Activated naive CD4-positive, alpha-beta T cell treated with Interleukin-2 at 50 U/mL for 16 hours (primary cell): Measurements from ENCODE around the gene LY6G5B.
A peak's percentile ranks its signal among the peaks of the same experiment; 100 is the strongest.

Source experiments
- DNase-seq: peaks from one replicate; pipeline ENCODE4 v3.0.0-alpha.2; 2020

The LY6G5B gene

DNA sequence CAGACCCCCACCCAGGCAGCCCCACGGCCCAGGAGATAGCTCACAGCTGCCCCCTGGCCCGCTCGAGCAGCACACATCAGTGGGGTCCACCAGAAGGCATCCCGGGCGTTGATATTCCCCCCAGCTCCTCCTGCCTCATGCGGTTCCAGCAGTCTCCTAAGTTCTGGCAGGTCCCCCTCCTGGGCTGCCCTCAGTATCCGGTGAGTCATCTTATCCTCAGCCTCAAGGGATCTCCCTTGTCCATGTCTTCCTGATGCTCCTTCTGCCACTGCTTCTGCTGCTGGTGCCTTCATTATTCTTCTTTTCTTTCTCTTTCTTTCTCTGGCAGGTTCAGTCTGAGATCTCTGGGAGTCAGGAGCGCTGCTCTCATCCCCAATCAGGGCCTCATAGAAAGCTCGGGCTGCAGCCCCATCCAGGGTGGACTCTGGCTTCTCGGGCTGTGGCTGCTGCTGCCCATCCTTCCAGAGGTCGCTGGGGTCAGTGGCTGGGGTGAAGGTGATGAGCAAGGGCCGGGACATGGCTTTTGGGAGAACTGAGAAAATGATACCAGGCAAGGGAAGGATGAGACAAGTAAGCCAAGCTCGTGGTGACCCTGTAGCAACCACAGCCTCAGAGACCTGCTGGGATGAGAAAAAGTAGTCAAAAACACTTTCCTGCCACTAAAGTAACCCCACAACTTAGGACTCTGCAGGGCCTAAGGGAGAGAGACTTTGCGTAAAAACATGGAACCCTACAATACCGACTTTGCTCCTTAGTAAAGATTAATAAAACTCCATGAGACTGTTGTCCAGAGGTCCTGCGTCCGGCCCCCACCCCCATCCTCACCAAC is 5.6 kb upstream of the LY6G5B start:
- peak; percentile 6 for DNase-seq

DNA sequence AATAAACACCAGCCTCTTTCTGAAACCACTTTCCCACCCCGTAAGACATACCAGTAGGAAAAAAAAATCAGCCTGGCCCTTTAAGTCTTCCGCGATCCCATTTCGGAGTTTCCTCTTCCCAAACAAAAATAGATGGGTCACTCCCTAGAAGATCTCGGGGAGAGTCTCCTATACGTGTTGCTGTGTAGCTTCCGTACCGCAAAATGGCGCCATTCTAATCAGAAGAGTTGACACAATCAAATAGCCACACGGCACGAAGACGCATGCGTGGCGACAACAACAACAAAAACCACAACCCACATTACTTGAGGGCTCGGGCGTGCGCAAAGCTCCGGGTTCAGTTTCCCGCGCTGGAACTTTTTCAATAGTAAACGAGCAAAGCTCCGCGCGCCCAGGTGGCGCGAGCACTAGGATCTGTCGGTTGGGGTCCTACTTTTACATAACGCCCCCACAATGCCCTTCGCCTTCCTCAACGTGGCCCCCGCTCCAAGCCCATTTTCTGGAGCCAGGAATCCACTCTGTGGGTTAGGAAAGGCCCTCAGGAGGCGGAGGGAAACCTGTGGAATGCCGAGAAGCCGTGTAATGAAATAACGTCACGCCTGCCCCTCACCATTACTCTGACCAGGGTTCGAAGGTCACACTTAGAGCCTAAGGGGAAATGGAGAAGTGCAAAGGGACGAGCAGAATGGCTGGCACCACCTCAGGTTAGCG is 4.8 kb upstream of the LY6G5B start, which contains the start of gene GPANK1:
TSS of gene GPANK1 (minus strand) at position 208 of the 711 bp plus-strand sequence. CDS start 519 bp downstream, outside the sequence.
- peak; percentile 89 for DNase-seq

DNA sequence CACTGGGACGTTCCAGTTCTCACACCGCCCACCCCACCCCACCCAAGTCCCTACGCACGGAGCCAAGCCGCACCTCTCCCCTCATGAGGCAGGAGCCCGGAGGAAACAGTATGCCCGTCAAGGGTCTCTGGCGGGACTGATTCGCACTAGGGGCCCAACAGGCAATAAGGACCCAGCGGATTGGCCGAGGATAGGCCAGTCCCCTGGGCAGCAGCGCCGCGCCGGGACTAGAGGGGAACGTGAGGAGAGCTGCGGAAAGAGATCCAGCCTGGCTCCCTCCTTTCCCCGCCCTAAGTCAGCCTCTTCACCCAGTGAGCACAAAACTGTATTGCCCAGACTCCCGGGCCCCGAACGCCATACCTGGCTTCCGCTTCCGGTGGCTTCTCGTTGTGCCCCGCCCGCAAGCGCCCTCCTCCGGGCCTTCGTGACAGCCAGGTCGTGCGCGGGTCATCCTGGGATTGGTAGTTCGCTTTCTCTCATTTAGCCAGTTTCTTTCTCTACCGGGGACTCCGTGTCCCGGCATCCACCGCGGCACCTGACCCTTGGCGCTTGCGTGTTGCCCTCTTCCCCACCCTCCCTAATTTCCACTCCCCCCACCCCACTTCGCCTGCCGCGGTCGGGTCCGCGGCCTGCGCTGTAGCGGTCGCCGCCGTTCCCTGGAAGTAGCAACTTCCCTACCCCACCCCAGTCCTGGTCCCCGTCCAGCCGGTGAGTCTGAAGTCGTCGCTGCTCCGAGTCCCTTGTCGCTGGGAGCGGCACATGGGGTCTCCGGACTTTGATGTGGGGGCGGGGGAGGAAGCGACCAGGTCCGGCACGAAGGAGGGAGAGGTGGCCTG is 4.1 kb upstream of the LY6G5B start, which contains the start of gene CSNK2B:
TSS of gene CSNK2B (plus strand) at position 580 of the 836 bp plus-strand sequence. CDS start 752 bp downstream, outside the sequence.
- peak; percentile 99 for DNase-seq

DNA sequence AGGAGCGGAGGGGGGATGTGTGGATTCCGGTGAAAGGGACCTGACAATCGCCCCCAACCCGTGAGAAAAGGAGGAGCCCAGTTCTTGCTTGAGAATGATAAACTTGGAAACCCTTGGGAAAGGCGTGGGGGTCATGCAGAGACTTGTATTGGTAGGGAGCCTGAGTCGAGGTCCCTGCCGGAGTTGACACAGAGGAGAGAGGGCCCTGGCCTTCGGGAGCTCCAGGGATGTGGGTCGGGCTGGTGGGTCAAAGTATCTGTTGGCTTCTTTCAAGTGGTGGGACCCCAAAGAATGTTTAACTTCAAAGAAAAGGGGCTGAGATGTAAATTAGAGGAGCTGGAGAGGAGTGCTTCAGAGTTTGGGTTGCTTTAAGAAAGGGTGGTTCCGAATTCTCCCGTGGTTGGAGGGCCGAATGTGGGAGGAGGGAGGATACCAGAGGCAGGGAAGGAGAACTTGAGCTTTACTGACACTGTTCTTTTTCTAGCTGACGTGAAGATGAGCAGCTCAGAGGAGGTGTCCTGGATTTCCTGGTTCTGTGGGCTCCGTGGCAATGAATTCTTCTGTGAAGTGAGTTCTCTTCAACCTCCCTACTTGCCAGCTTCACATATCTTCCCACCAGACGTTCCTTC is 3.3 kb upstream of the LY6G5B start:
- no peak for DNase-seq

DNA sequence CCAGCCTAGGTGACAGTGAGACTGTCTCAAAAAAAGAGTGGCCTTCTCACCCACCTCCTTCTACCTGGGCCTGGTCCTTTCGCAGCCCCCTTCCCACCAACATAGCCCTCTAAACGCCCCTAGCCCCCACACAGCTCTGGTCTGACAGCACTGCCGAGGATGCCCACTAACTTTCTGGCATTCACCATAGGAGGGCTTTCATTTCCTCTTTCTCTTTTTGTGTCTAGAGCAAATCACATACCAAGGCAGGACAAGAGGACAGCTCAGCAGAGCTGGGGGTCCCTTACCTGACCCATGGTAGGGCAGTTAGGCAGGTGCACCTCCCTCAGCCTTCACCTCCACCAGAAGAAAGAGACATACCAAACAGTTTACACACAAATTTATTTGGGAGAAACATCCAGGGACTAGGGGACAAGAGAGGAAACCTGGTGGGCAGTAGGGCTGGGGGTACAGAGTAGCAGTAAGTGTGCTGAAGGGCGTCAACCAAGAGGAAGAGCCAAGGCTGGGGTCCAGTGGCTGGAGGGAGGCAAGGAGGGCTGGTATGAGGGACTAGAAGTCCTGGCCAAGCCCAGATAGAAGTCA is 6.6 kb downstream of the LY6G5B start:
- no peak for DNase-seq

DNA sequence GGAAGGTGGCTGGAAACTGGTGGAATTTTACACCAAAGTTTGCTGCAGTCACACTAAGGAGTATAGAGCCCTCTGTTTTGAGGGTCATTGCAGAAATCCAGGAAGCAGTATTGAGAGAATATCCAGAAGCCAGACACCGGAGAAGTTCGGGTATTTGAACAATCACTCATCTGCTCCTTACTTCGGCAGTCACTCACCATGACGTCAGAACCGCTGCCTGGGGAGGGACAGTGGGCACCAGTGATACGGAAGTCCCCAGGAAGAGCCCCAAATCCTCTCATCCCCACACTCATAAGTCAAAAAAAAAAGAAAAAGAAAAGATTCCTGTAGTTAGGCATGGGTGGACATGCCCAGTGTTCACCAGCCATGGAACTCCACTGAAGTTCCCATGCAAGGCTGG is 7.1 kb downstream of the LY6G5B start:
- no peak for DNase-seq

DNA sequence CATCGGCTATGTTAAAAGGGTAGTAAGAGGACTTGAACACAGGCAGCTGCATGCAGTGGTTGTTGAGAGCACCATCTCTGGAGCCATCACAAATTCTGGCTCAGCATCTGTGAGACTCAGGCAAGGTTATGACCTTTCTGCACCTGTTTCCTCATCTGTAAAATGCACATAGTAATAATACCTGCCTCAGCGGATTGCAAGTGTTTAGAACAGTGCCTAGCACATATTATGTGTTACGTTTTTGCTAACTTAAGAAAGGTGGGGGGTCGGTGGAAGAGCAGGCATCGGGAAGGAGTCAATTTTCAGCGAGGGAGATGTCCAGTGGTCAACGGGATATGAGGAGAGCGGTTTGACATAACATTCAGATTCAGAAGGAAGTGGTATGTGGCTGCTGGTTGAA is 8.2 kb downstream of the LY6G5B start:
- DNase-seq = no peak

DNA sequence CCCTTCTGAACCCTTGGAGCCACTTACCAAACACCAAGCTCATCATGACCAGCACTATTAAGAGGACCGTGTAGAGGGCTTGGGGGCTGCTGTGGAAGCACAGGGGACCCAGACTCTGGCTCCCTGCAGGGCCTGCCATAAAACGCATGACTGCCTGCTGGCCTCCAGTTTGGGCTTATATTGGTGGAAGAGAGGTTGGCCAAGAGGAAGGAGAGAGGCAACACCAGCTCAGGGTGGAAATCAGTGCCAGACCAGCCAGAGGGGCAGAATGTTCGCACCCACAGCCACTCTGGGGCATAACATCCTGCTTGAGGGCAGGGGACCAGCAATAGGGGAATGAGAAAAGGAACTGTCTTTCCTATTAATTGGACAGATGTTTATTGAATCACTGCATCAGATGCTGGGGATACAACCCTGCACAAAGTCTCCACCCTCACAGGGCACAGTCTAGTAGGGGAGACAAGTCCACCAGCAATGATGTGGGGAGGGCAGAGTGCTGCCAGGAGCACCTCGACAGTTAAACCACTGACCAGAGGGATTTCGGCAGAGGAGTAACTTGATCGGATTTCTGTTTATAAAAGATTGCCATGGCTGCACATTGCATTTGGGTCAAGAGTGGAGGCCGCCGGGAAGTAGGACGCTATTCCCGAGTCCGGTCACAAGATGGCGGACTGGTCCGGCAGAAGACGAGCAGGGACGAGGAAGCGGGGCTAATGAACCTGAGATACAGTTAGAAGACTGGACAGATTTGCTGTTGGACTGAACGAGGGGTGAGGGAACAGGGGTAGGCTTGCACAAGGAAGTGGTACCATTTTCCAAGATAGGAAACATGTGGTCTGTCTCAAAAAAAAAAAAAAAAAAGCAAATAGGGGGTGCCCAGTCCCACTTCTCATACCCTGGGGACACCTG is 10.7 kb downstream of the LY6G5B start, which contains the start of gene LY6G5C:
TSS of gene LY6G5C (minus strand) at position 842 of the 909 bp plus-strand sequence. CDS start at position 148, 694 bp downstream.
- DNase-seq = peak; percentile 69

DNA sequence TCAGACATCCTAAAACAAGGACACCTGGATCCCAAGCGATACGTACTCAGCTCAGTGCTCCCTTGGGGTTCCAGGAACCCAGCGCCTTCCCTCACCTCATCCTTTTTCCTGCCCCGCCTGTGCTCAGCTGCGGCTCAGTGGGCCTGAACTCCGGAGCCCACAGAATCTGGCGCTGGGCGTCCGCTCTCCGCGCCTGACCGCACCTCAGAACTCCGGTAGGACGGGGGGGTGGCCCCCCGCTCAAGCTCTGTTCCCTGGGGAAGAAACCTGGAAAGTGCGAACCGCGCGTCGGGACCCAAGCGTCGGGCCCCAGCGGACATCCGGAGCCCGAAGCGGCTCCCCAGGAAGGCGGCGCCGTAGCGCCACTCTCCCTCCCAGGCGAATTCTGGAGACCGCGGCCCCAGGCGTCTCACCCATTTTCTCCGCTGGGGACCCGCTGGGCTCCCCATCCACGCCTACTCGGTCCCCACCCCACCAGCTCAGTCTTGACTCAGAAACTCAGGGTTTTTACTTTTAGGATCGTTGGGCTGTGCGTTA is 11.4 kb downstream of the LY6G5B start:
- DNase-seq = peak; percentile 55

DNA sequence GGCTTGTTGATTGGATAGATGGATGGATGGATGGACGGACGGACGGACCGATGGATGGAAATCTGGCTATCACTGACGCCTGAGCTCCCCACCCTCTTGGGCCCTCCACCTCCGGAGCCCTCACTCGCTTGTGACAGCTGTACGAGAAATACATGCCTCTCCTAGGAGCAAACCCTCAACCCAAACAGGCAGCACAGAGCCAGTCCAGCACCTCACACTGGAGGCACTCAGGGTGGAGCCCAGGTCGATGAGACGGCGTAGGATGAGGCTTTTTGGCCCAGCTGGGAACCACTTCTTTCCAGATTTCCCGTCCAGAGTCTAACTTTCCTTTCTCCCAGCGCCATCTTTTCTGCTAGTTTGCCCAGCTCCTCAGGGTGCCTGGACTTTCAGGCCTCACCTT is 13.8 kb downstream of the LY6G5B start:
- no peak for DNase-seq

DNA sequence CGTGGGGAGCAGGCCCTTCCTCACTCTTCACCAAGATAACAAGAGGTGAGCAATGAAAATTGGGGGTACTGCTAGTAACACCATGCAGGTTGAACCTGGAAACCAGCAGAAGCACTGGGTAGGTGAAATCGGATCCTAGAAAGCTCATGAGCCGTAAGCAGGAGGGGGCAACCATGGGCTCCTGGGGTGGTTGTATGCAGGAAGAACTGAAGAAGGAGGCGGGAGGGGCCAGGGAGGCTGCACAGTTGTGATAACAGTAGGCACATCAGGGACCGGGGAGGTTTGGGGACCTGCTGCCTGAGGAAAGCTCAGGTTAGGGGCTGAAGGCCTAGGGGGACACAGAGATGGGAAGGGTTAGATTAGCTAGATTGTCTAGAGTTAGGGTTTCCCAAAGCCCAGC is 16.7 kb downstream of the LY6G5B start:
- DNase-seq = no peak

DNA sequence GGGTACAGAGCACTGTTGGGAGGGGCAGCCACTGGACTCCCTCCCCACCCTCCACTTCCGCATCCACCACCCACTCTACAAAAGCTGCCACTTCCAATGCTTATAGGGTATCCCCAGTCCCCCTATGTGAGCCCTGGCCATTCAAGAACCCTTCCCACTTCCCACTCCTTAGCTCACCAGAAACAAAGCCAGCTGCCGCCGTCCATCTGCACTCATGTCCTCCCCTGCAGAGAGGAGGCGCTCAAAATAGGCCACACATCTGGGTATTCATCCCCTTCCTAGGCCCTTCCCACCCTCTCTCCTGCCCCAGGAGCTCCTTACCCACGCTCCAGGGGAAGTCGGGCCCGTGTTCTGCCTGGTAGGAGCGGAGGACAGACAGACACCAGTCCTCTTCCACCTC is 17.5 kb downstream of the LY6G5B start:
- DNase-seq = no peak

DNA sequence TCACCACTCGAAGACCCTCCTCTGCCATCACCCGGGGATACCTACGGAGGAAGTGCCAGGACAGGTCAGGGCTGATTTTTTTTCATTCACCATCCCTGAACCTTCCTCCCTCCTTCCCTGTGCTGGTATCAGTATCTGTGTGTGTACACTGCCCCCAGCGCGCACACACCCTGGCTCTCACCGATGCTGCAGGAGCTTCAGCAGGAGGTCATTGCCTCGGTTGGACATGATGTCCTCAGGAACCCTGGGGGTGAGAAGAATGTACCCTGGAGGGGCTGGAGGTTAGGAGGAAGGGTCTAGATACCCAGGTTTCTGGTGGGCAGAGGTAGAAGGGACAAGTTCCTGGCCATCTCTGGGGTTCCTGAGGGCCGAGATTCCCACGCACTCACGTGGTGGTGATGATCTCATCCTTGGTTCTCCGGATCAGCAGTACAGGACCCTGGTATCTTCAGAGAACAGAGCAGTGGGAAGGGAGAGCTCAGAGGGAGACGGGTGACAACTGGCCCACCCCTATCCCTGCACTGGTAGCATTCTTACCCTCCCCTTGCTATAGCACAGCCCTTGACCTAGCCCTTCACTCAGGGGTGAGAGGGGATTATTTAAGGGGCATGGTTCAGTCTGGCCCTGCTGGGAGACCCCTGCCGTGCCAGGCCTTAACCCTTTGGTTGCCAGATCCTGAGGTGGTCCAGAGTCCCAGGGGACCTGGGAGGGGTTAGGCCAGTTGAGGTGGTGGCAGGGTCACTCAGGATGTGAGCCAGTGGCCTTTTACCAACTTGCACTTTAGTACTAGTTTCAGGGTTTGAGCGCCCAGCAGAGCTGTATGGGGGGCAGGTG is 18.3 kb downstream of the LY6G5B start:
- no peak for DNase-seq

DNA sequence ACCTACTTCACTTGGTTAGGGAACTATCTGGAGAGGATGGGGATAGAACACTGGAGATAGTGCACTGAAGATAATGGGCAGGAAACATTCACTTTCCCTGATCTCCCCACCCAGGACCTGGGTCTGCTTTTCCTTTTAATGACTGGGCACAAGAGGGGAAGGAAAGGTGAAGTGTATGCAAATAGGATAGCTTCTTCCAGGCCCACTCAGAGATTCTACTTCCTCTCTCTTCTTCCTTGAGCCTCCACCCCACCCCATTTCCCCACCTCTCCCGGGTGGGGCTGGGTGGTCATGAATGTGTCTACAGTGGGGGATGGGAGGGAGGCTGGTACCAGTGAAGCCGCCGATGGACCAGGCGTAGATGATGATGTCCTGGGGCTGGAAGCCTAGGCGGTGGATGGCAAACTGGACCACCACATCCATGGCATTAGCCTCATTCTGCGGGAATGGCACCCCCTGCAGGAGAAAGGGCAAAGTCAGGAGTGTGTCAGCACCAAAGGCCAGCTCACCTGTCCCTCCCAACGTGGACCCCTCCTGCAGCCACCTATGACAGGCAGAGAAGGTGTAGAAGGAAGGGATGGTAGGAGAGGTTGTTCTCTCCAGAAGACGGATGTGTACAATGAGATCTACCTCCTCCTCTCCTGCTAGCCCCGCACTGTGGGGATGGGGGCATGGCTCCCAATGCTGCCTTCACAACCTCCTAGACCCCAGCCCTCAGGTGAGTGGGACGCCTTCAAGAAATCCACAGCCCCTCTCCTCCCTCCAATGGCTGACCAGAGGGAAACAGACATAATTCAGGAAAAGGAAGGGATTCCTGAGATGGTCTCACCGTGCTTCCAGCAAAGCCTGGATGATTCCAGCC is 19.7 kb downstream of the LY6G5B start:
- peak; percentile 14 for DNase-seq

DNA sequence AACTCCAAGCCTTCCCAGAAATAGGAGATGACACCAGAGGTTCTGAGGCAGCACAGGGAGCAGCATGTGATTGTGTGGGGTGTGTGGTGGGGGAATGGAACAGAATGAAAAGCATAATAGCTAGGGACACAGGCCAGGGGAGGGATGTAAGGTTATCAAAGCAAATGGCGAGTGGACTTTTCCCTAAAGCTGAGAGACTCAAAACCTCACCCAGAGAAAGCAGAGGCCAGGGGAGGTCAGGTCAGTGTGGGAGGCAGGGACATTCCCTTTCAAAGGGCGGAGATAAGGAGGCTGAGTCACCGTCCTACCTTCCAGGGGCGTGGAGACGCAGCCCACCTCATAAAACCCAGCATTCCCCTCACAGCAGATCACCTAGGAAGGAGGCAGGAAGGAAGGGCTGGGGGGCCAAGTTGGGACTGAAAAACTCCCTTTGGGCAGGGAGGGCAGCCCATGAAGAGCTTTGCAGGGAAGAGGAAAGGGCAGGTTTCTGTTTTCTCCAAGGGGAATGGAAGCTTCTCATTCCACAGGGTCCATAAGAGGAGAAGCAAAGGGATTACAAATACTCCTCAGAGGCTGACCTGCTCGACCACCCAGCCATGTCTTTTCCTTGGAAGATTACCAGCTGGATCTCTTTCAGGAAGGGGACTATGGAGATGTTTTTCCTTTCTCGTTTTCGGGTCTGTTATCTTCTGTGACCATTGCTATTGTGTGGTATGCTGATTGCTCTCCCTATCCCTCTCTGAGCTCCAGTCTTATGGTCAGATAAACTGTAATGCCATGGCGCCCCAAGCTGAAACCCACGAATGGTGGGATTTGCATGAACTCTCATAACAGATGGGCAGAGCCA is 20.7 kb downstream of the LY6G5B start:
- DNase-seq = no peak

DNA sequence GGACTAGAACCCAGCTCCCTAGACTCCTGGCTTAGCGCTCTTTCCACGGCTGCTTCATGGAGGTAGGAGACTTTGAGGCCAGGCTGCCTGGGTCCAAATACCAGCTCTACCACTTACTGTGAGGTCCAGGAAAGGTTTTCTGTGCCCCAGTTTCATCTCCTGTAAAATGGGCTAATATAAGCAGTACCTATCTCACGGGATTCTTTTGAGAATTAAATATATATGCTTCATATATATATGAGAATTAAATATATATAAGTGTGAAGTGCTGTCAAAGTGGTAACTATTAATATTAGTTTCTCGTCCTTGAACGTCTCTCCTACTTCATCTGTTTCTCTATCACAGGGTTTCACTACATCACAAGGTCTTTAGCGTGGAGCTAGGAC is 21.3 kb downstream of the LY6G5B start:
- no peak for DNase-seq

DNA sequence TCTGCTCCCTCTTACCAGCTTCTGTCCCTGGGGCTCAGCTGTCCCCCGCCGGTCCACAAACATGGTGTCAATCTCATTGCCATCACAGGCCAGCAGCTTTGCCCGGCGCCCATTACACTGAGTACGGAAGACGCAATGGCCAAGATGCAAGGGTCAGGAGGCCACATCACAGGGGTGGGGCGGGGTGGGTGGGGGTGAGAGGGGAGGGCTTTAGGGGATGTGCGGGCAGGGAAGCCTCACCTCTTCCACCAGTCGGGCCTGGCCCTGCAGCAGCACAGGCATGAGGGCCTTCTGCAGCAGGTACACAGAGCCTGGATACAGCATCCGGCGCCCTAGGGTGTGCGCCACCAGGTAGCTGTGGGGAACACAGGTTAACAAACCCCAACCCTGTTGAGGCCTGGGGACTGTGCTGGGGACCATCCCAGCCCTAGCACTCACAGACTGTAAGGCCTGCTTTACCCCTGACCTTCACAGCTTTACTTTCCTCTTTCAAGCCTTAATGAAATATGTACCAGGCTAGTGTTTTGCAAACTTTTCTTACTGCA is 21.9 kb downstream of the LY6G5B start:
- no peak for DNase-seq
